Ascending aorta (tissue), 2 donors: ENCODE results near the gene FIZ1. TPM values are rescaled to one million over a fixed set of nuclear protein-coding genes. Genes with fewer than 3 reads are reported as not detected.

Source experiments
- DNase-seq, 2 donors: peaks; one replicate each; pipeline ENCODE4 v3.0.0-alpha.2; 2019; ENCODE audit warnings: low spot score in 2 of 2
- H3K27ac ChIP-seq, 2 donors: fragments of 200-600 bp; sonication (generic); one replicate each; pipeline ENCODE4 v1.5.1; 2016 to 2017; ENCODE audit warnings: mild to moderate bottlenecking in 1 of 2
- H3K27me3 ChIP-seq: fragments of 200-600 bp; sonication (generic); one replicate; pipeline ENCODE4 v1.5.1; 2017
- H3K36me3 ChIP-seq, 2 donors: fragments of 200-600 bp; sonication (generic); one replicate each; pipeline ENCODE4 v1.5.1; 2016
- H3K4me1 ChIP-seq, 2 donors: fragments of 200-600 bp; sonication (generic); one replicate each; pipeline ENCODE4 v1.5.1; 2016 to 2017; ENCODE audit warnings: mild to moderate bottlenecking in 1 of 2
- H3K4me3 ChIP-seq, 2 donors: fragments of 200-600 bp; sonication (generic); one replicate each; pipeline ENCODE4 v1.5.1; 2016 to 2017; ENCODE audit warnings: mild to moderate bottlenecking in 1 of 2
- H3K9me3 ChIP-seq, 2 donors: fragments of 200-600 bp; sonication (generic); one replicate each; pipeline ENCODE4 v1.5.1; 2016
- CTCF ChIP-seq, 3 experiments: fragments of 200-600 bp in 2 of 3; fragments of 450-650 bp in 1 of 3; sonication (generic) in 2 of 3; IDR thresholded peaks; one replicate each; pipeline ENCODE4 v1.5.1; 2016 to 2019; ENCODE audit warnings: antibody characterized with exemption in 3 of 3, mild to moderate bottlenecking in 1 of 3, moderate library complexity in 1 of 3
- intact Hi-C: fragments of 100-400 bp; cut with DNase I; formaldehyde crosslinking; loops from one replicate; pipeline ENCODE4 v1.15.1; 2023
- total RNA-seq: library from RNA; depleted of rRNA; stranded (reverse); fragments of >200 nt; gene quantifications from one replicate; pipeline ENCODE4 v1.1.0, GENCODE V29; 2016

The FIZ1 gene
- total RNA-seq, 1 donor from 2014 or later: 30.5 TPM

- peak; percentile 59 to 98 for DNase-seq
- Histone ChIP-seq H3K27ac (peak overlapping the region in 1 of 2 donors; percentile 44), H3K27me3 (no peaks in the 10 kb centered on the region), H3K4me3 (no peak overlapping the region), H3K4me1 (peaks cover 11 to 19% of the 10 kb centered on the region in 2 donors), H3K36me3 (no peaks in the 10 kb centered on the region), H3K9me3 (no peaks in the 10 kb centered on the region)
- peak; percentile 82 to 90 (median 83) for TF ChIP-seq CTCF (IDR thresholded peaks at IDR 0.05)
- intact Hi-C loops: loop anchor here (1.0 to 2.0 kb wide), 2 partner anchors 21 to 116 kb away; no protein-coding TSS in a partner anchor
These were observed 33.1 kb upstream of the FIZ1 start for GRCh38 chr19:55632463-55632834.

- no peak overlapping the region for H3K4me3 ChIP-seq
- intact Hi-C loops: no loop called here
These were observed 27.0 kb upstream of the FIZ1 start for GRCh38 chr19:55626350-55626749.

GRCh38 chr19:55625004-55625326 is 25.6 kb upstream of the FIZ1 start:
- no peak for TF ChIP-seq CTCF (IDR thresholded peaks at IDR 0.05)
- H3K9me3 ChIP-seq: no peaks in the 10 kb centered on the region
- H3K27me3 ChIP-seq: no peaks in the 10 kb centered on the region
- peak overlapping the region; percentile 60 to 73 for H3K4me3 ChIP-seq
- peaks cover 3 to 12% of the 10 kb centered on the region in 2 donors for H3K36me3 ChIP-seq
- no peak for DNase-seq
- intact Hi-C loops: loop anchor here (2.0 kb wide), 3 partner anchors 30 to 108 kb away; partner anchors contain the start of genes U2AF2 and ZNF579
- H3K4me1 ChIP-seq: peaks cover 0 to 5% of the 10 kb centered on the region in 2 donors
- peak overlapping the region; percentile 96 to 97 for H3K27ac ChIP-seq

More at GRCh38 chr19:55626350-55626749, 27.0 kb upstream of the FIZ1 start:
- Histone ChIP-seq H3K27ac (no peak overlapping the region), H3K36me3 (peaks cover under 1 to 12% of the 10 kb centered on the region in 2 donors), H3K27me3 (no peaks in the 10 kb centered on the region), H3K4me1 (peaks cover 0 to 5% of the 10 kb centered on the region in 2 donors), H3K9me3 (no peaks in the 10 kb centered on the region)
- no peak for TF ChIP-seq CTCF (IDR thresholded peaks at IDR 0.05)
- DNase-seq: no peak

- TF ChIP-seq CTCF (IDR thresholded peaks at IDR 0.05): no peak
- intact Hi-C loops: loop anchor here (1.0 to 5.0 kb wide), 6 partner anchors 19 to 162 kb away; partner anchors contain the start of genes C19orf85, FIZ1, ISOC2 and U2AF2
- no peaks in the 10 kb centered on the region for H3K27me3 ChIP-seq
- peaks cover 3 to 12% of the 10 kb centered on the region in 2 donors for H3K36me3 ChIP-seq
- DNase-seq: peak; percentile 67 to 95
- H3K9me3 ChIP-seq: no peaks in the 10 kb centered on the region
- peaks cover 0 to 5% of the 10 kb centered on the region in 2 donors for H3K4me1 ChIP-seq
- peak within 1 kb of the TSS; percentile 96 to 97 for H3K27ac ChIP-seq
- H3K4me3 ChIP-seq: peak within 1 kb of the TSS; percentile 60 to 73
These were observed 25.0 kb upstream of the FIZ1 start, which contains the start of gene ZNF784 for GRCh38 chr19:55624109-55625003. TSS of gene ZNF784 (minus strand) at chr19:55624566. CDS start at chr19:55624561, 5 bp downstream.

- Histone ChIP-seq H3K4me1 (peaks cover 0 to 5% of the 10 kb centered on the region in 2 donors), H3K4me3 (no peak overlapping the region), H3K36me3 (peaks cover 3 to 12% of the 10 kb centered on the region in 2 donors), H3K9me3 (no peaks in the 10 kb centered on the region), H3K27ac (peak overlapping the region; percentile 96 to 97), H3K27me3 (no peaks in the 10 kb centered on the region)
- no peak for TF ChIP-seq CTCF (IDR thresholded peaks at IDR 0.05)
- no peak for DNase-seq
- intact Hi-C loops: loop anchor here (5.0 kb wide), 1 partner anchor 161 kb away; the partner anchor contains the start of genes C19orf85 and ISOC2
These were observed 24.2 kb upstream of the FIZ1 start for GRCh38 chr19:55623561-55623960.
